ENCODE data around the gene ECI2. TPM values are rescaled to one million over a fixed set of nuclear protein-coding genes. Genes with fewer than 3 reads are reported as not detected.

The ECI2 gene
- total and polyA plus RNA-seq, 11 donors: 120 to 192 (median 145) TPM

- no peaks in the 10 kb centered on the region for H3K36me3 ChIP-seq
- H3K27me3 ChIP-seq: no peaks in the 10 kb centered on the region
- TF ChIP-seq, protein P1, sequence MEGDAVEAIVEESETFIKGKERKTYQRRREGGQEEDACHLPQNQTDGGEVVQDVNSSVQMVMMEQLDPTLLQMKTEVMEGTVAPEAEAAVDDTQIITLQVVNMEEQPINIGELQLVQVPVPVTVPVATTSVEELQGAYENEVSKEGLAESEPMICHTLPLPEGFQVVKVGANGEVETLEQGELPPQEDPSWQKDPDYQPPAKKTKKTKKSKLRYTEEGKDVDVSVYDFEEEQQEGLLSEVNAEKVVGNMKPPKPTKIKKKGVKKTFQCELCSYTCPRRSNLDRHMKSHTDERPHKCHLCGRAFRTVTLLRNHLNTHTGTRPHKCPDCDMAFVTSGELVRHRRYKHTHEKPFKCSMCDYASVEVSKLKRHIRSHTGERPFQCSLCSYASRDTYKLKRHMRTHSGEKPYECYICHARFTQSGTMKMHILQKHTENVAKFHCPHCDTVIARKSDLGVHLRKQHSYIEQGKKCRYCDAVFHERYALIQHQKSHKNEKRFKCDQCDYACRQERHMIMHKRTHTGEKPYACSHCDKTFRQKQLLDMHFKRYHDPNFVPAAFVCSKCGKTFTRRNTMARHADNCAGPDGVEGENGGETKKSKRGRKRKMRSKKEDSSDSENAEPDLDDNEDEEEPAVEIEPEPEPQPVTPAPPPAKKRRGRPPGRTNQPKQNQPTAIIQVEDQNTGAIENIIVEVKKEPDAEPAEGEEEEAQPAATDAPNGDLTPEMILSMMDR (IDR thresholded peaks at IDR 0.05): no peak
- WGBS, 4 donors: 93 to 96% (median 94%) methylated on average over 3 of the region's 3 CpGs
- intact Hi-C loops (cut with DNase I): no loop called here
- no peak overlapping the region for H3K4me3 ChIP-seq
- DNase-seq (no peak), ATAC-seq (no peak)
- peaks cover 0 to 7% (median 0%) of the 10 kb centered on the region in 12 donors for H3K9me3 ChIP-seq
- H3K27ac ChIP-seq: no peak overlapping the region
- H3K4me1 ChIP-seq: no peaks in the 10 kb centered on the region
These were observed 34.9 kb upstream of the ECI2 start for GRCh38 chr6:4170297-4170696.

- Histone ChIP-seq H3K27ac (no peak overlapping the region), H3K4me1 (peaks cover 0 to under 1% (median 0%) of the 10 kb centered on the region in 12 donors), H3K27me3 (no peaks in the 10 kb centered on the region), H3K4me3 (no peak overlapping the region), H3K36me3 (no peaks in the 10 kb centered on the region), H3K9me3 (peaks cover 0 to 7% (median 0%) of the 10 kb centered on the region in 12 donors)
- no peak for ATAC-seq
- 71 to 74% (median 72%) methylated on average over 8 of the region's 8 CpGs for WGBS, 4 donors
- DNase-seq: no peak
- intact Hi-C loops (cut with DNase I): no loop called here
- TF ChIP-seq, protein P1 (IDR thresholded peaks at IDR 0.05): no peak
- no peak for TF ChIP-seq POLR2A (IDR thresholded peaks at IDR 0.05)
These were observed 33.8 kb upstream of the ECI2 start for GRCh38 chr6:4169028-4169789.

DNA sequence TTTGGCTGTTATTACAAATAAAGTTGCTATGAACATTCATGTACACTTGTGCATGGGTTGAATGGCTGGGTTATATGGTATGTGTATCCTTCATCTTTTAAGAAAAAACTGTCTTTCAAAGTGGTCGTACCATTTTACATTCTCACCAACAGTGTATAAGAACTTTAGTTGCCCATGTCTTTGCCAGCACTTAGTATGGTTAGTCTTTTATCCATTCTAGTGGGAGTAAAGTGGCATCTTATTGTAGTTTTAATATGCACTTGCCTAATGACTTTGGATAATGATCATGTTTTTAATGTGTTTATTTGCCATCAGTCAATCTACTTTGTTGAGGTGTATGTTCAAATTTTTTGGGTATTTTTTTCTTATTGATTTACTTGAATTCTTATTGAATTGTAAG, 32.5 kb upstream of the ECI2 start:
- H3K9me3 ChIP-seq: peaks cover 0 to 7% (median 0%) of the 10 kb centered on the region in 12 donors
- ATAC-seq: no peak
- H3K27ac ChIP-seq: no peak overlapping the region
- intact Hi-C loops (cut with DNase I): no loop called here
- no peaks in the 10 kb centered on the region for H3K36me3 ChIP-seq
- no peaks in the 10 kb centered on the region for H3K27me3 ChIP-seq
- H3K4me3 ChIP-seq: no peak overlapping the region
- H3K4me1 ChIP-seq: peaks cover 0 to 11% (median 5%) of the 10 kb centered on the region in 12 donors
- TF ChIP-seq POLR2A (IDR thresholded peaks at IDR 0.05): no peak
- TF ChIP-seq, protein P1 (IDR thresholded peaks at IDR 0.05): no peak
- 90 to 97% (median 93%) methylated on average over 1 of the region's 1 CpG for WGBS, 4 donors
- no peak for DNase-seq

- ATAC-seq (no peak), DNase-seq (no peak)
- WGBS, 4 donors: 96 to 99% (median 98%) methylated on average over 6 of the region's 6 CpGs
- no peaks in the 10 kb centered on the region for H3K27me3 ChIP-seq
- intact Hi-C loops (cut with DNase I): no loop called here
- no peak overlapping the region for H3K4me3 ChIP-seq
- peaks cover 0 to 11% (median 5%) of the 10 kb centered on the region in 12 donors for H3K4me1 ChIP-seq
- H3K27ac ChIP-seq: no peak overlapping the region
- peaks cover 0 to 7% (median 0%) of the 10 kb centered on the region in 12 donors for H3K9me3 ChIP-seq
- H3K36me3 ChIP-seq: no peaks in the 10 kb centered on the region
- TF ChIP-seq POLR2A (IDR thresholded peaks at IDR 0.05): no peak
- TF ChIP-seq, protein P1 (IDR thresholded peaks at IDR 0.05): no peak
These were observed 31.7 kb upstream of the ECI2 start for GRCh38 chr6:4167123-4167522.

Data from heart left ventricle (tissue), 16 donors.